ENCODE results near the gene POLR1F.
"Not testable (repeated sequence)": the region's sequence is repeated elsewhere in the genome, so short reads cannot be mapped to it uniquely, and the experiment has no call there.

Gene POLR1F

GRCh38 chr7:19708397-19709248, at the start of gene POLR1F:
POLR1F (minus strand) TSS chr7:19709037; CDS start chr7:19709016, 21 bp downstream.
- DNase-seq, result peak; percentile 55

DNA sequence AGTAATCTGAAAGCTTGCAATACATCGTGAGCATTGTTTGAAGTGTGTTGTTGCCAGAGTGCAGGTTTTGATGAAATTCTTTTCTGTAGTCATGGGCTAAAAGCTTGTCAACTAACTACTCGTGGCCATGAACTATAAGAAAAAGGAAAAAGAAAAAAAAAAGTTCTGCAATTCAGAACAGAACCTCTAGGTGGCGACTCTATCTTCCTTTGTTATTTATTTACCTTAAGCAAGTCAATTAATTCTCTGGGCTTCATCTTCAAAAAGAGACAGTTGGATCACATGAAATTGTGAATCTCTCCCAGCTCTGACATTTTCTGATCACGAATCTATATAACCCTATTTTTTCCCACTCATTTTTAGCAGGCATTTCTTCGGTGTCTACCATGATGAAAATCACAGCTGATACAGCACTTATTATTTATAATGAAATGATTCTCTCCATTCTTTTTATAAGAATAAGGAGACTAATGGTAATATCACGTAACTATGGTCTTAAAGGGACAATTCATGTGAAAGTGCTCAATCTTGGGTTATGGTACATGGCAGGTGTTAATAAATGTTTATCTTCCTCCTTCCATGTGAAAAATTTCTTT, 45.8 kb upstream of the POLR1F start:
- peak; percentile 6 for DNase-seq

GRCh38 chr7:19752020-19752419, 43.2 kb upstream of the POLR1F start:
- no peak for DNase-seq

- no peak for DNase-seq
Measured at GRCh38 chr7:19749658-19750057, 40.8 kb upstream of the POLR1F start.

GRCh38 chr7:19747740-19748339, 39.0 kb upstream of the POLR1F start:
- no peak for DNase-seq

- no peak for DNase-seq
Measured at GRCh38 chr7:19744075-19744474, 35.2 kb upstream of the POLR1F start.

GRCh38 chr7:19728716-19729115, 19.9 kb upstream of the POLR1F start:
- DNase-seq, result no peak

- no peak for DNase-seq
Measured at GRCh38 chr7:19725770-19726169, 16.9 kb upstream of the POLR1F start.

DNA sequence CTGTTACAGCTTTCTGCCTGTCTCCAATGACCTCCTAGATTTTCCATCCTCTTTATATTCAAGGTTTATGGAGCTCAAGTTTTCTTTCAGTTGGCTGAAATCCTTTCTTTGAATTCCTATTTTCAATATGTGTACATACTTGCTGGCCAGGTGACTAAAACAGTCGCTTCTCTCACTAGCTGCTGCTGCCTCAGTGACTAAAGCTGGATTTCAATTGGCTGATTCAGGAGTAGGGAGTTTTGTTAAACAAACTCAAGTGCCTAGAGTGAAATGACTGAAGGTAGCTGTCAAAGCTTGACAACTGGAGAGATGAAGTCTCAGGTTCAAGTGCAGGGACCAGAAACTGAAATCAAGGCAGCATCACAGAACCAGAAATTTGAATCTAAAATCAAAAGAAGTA, 6.7 kb upstream of the POLR1F start:
- DNase-seq, result no peak

GRCh38 chr7:19713676-19714075, 4.8 kb upstream of the POLR1F start:
- DNase-seq, result no peak

DNA sequence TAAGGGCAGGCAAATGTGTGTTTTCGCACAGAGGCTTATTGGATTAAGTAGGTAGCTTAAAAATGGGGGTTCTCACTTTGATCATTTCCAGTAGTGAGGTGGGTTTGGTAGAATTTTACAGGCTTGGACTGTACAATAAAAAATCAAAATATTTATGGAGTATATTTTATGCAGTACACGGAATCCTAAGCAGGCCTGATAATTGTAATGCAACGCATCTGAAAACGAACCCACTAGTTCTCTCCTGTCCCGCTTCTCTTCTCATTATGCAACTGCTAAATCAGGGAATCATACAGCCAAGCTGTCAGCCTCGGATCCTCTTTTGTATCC, 377 bp upstream of the POLR1F start:
- no peak for DNase-seq

- DNase-seq, result no peak
Measured at GRCh38 chr7:19707240-19707639, 1.6 kb downstream of the POLR1F start.

- DNase-seq, result no peak
Measured at GRCh38 chr7:19705663-19706062, 3.2 kb downstream of the POLR1F start.

GRCh38 chr7:19701471-19701870, 7.4 kb downstream of the POLR1F start:
- no peak for DNase-seq

GRCh38 chr7:19700936-19701335, 7.9 kb downstream of the POLR1F start:
- DNase-seq, result no peak

GRCh38 chr7:19698331-19698730, 10.5 kb downstream of the POLR1F start:
- DNase-seq, result no peak

DNA sequence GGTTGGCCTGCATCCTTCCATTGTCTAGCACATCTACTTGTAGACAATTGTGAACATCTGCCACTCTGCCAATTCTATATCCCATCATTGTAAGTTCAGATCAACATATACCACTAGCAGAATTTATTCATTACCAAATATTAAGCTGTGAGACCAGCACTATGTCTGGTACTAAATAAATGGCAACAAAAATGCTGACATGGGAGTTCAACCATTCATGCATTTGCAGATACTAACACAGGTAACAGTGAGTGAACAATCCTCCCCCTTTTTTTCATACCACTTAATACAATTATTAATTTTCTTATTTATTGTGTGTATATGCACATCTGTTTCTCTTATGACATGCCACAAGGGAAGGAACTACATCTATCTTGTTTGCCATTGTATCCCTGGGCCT, 11.9 kb downstream of the POLR1F start:
- DNase-seq, result no peak

DNA sequence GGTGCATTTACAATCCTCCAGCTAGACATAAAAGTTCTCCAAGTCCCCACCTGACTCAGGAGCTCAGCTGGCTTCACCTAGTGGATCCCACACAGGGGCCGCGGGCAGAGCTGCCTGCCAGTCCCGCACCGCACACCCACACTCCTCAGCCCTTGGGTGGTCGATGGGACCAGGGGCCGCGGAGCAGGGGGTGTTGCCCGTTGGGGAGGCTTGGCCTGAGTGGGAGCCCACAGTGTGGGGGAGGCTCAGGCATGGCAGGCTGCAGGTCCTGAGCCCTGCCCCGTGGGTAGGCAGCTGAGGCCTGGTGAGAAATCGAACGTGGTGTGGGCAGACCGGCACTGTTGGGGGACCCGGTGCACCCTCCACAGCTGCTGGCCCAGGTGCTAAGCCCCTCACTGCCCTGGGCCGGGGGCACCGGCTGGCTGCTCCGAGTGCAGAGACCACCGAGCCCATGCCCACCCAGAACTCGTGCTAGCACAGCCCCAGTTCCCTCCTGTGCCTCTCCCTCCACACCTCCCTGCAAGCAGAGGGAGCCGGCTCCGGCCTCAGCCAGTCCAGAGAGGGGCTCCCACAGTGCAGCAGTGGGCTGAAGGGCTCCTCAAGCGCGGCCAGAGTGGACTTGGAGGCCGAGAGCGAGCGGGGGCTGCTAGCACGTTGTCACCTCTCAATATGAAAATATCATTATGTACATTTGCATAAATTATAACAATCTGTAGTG, 16.6 kb downstream of the POLR1F start:
- DNase-seq, result no peak

GRCh38 chr7:19690736-19691135, 18.1 kb downstream of the POLR1F start:
- no peak for DNase-seq

DNA sequence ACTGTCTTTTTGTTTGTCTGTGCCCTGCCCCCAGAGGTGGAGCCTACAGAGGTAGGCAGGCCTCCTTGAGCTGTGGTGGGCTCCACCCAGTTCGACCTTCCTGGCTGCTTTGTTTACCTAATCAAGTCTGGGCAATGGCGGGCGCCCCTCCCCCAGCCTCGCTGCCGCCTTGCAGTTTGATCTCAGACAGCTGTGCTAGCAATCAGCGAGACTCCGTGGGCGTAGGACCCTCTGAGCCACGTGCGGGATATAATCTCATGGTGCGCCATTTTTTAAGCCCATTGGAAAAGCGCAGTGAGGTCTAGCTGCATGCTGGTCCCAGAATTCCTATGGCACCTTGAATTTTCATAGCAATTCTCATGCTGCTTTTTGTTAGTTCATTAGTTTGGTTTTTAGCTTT, 19.7 kb downstream of the POLR1F start:
- not testable (repeated sequence) for DNase-seq

DNA sequence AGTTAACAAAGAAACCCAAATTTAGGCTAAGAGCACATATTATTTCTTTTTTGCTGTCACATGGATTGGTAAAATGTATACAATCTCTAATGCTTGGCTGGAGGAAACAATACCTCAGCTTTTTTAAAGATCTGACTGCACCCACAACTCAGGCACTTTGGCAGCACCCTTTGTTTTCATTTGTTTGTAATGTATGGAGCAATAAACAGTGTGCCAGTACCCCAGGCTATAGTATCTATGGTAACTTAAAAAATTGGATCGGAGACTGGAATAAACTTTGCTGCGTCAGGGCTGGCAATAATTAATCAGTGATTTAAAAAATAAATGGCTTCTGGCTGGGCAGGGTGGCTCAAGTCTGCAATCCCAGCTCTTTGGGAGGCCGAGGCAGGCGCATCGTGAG, 27.2 kb downstream of the POLR1F start:
- no peak for DNase-seq

DNA sequence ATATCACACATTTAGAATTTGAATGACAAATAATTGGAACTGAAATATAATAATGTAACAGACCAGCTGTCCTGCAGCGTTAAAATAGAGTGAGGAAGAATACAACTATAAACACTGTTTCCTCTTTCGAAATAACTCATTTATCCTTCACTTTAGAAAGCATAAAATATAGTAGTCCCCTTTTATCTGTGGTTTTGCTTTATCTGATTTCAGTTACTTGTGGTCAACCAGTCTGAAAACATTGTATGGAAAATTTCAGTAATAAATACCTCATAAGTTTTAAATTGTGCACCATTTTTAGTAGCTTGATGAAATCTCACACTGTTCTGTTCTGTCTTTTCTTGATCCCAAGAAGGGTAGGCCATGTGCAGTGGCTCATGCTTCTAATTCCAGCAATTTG, 31.7 kb downstream of the POLR1F start:
- no peak for DNase-seq

GRCh38 chr7:19675816-19676215, 33.0 kb downstream of the POLR1F start:
- DNase-seq, result no peak
